Measurements from ENCODE around the gene ATP8B4.

The ATP8B4 gene

GRCh38 chr15:50044904-50045303 is 74.1 kb downstream of the ATP8B4 start:
- Histone ChIP-seq H3K9ac (no peak overlapping the region), H3K27me3 (no peaks in the 10 kb centered on the region), H3K27ac (no peak overlapping the region), H3K4me1 (no peaks in the 10 kb centered on the region), H3K9me3 (replicated peaks in 1 of 11) (peaks cover 20 to 68% (median 29%) of the 10 kb centered on the region in 11 experiments), H3K4me2 (no peak overlapping the region), H4K20me1 (no peaks in the 10 kb centered on the region), H3K36me3 (peaks cover 0 to 92% (median 5%) of the 10 kb centered on the region in 11 experiments; a peak in 9 of 22 replicates), H3K4me3 (no peak overlapping the region)
- no peak for TF ChIP-seq Cebpa-rat (IDR thresholded peaks at IDR 0.05)

- H3K4me1 ChIP-seq = no peaks in the 10 kb centered on the region
- H3K27me3 ChIP-seq = no peaks in the 10 kb centered on the region
- H3K9me3 ChIP-seq (replicated peaks in 1 of 11) = peaks cover 20 to 66% (median 29%) of the 10 kb centered on the region in 11 experiments
- peaks cover 0 to 92% (median 5%) of the 10 kb centered on the region in 11 experiments; a peak in 9 of 22 replicates for H3K36me3 ChIP-seq
- no peaks in the 10 kb centered on the region for H4K20me1 ChIP-seq
- no peak overlapping the region for H3K27ac ChIP-seq
- H3K4me2 ChIP-seq = no peak overlapping the region
- no peak overlapping the region for H3K4me3 ChIP-seq
- no peak overlapping the region for H3K9ac ChIP-seq
- no peak for TF ChIP-seq Cebpa-rat (IDR thresholded peaks at IDR 0.05)
Measured at GRCh38 chr15:50044406-50044805, 74.6 kb downstream of the ATP8B4 start.

GRCh38 chr15:50042775-50043174 is 76.3 kb downstream of the ATP8B4 start:
- no peak overlapping the region for H3K9ac ChIP-seq

GRCh38 chr15:50030456-50030855 is 88.6 kb downstream of the ATP8B4 start:
- no peaks in the 10 kb centered on the region for H4K20me1 ChIP-seq
- no peak for TF ChIP-seq Cebpa-rat (IDR thresholded peaks at IDR 0.05)
- no peak overlapping the region for H3K27ac ChIP-seq
- H3K36me3 ChIP-seq = peaks cover 0 to 73% (median 0%) of the 10 kb centered on the region in 11 experiments; a peak in 4 of 22 replicates
- no peak overlapping the region for H3K4me3 ChIP-seq
- H3K27me3 ChIP-seq = no peaks in the 10 kb centered on the region
- H3K9ac ChIP-seq = no peak overlapping the region
- no peaks in the 10 kb centered on the region for H3K9me3 ChIP-seq (replicated peaks in 1 of 11)
- H3K4me2 ChIP-seq = no peak overlapping the region
- H3K4me1 ChIP-seq = peaks cover 0 to 2% (median 0%) of the 10 kb centered on the region in 10 experiments; a peak in 1 of 20 replicates

More at GRCh38 chr15:50042775-50043174, 76.3 kb downstream of the ATP8B4 start:
- Histone ChIP-seq H3K27ac (no peak overlapping the region), H3K36me3 (peaks cover 0 to 95% (median 5%) of the 10 kb centered on the region in 11 experiments; a peak in 9 of 22 replicates), H3K4me1 (no peaks in the 10 kb centered on the region), H3K4me3 (no peak overlapping the region), H4K20me1 (no peaks in the 10 kb centered on the region), H3K27me3 (no peaks in the 10 kb centered on the region), H3K4me2 (no peak overlapping the region), H3K9me3 (replicated peaks in 1 of 11) (peaks cover 20 to 55% (median 29%) of the 10 kb centered on the region in 11 experiments)
- TF ChIP-seq Cebpa-rat (IDR thresholded peaks at IDR 0.05) = no peak

DNA sequence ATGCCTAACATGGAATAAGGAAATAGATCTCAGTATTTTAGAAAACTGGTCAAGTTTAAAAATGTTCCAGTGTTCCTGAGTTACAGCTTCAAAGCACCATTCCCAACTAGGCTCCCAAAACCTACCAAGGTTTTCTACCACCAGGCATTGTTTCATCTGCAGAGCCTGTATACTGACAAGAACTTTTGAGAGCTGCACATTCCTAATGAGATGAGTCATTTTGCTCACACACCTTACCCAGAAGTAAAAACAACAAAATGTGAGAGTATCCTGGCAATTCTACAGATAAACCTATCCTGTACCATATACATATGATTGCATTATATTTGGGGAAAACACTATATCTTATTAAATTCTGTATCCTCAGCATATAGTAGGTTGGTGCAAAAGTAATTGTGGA is 90.7 kb downstream of the ATP8B4 start:
- no peak overlapping the region for H3K4me3 ChIP-seq
- no peaks in the 10 kb centered on the region for H3K4me1 ChIP-seq
- no peaks in the 10 kb centered on the region for H3K9me3 ChIP-seq (replicated peaks in 1 of 11)
- H3K27ac ChIP-seq = no peak overlapping the region
- H4K20me1 ChIP-seq = no peaks in the 10 kb centered on the region
- H3K27me3 ChIP-seq = no peaks in the 10 kb centered on the region
- H3K4me2 ChIP-seq = no peak overlapping the region
- no peak for TF ChIP-seq Cebpa-rat (IDR thresholded peaks at IDR 0.05)
- H3K9ac ChIP-seq = no peak overlapping the region
- peaks cover 0 to 58% (median 0%) of the 10 kb centered on the region in 11 experiments; a peak in 4 of 22 replicates for H3K36me3 ChIP-seq

GRCh38 chr15:50024281-50024680 is 94.8 kb downstream of the ATP8B4 start:
- Histone ChIP-seq H3K4me1 (no peaks in the 10 kb centered on the region), H4K20me1 (no peaks in the 10 kb centered on the region), H3K4me3 (no peak overlapping the region), H3K9me3 (replicated peaks in 1 of 11) (no peaks in the 10 kb centered on the region), H3K9ac (no peak overlapping the region), H3K27me3 (no peaks in the 10 kb centered on the region), H3K36me3 (peaks cover 0 to 45% (median 0%) of the 10 kb centered on the region in 11 experiments; a peak in 4 of 22 replicates), H3K27ac (no peak overlapping the region), H3K4me2 (no peak overlapping the region)
- no peak for TF ChIP-seq Cebpa-rat (IDR thresholded peaks at IDR 0.05)

DNA sequence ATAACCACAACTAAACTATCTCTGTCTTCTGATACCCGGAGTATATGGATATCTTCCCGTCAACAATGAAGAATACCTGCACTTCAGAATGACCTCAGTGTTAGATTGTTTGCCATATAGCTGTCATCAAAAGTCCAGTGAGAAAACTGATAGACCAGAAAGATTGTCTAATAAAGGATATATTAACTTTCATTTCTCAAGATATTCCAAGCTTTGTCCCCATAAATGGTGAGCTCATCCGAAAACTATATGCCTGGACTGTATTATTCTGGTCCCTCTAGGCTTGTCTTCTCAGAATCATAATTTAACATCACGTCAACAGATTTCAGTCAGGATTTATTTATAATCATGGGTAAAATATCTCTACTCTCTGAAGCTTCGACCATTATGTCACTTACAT is 100.5 kb downstream of the ATP8B4 start:
- no peak for TF ChIP-seq Cebpa-rat (IDR thresholded peaks at IDR 0.05)
- H3K27ac ChIP-seq = no peak overlapping the region
- no peaks in the 10 kb centered on the region for H3K4me1 ChIP-seq
- no peaks in the 10 kb centered on the region for H3K27me3 ChIP-seq
- H3K9ac ChIP-seq = no peak overlapping the region
- H3K9me3 ChIP-seq (replicated peaks in 1 of 11) = no peaks in the 10 kb centered on the region
- peaks cover 0 to 46% (median 0%) of the 10 kb centered on the region in 11 experiments; a peak in 4 of 22 replicates for H3K36me3 ChIP-seq
- H4K20me1 ChIP-seq = no peaks in the 10 kb centered on the region
- H3K4me3 ChIP-seq = no peak overlapping the region
- no peak overlapping the region for H3K4me2 ChIP-seq

DNA sequence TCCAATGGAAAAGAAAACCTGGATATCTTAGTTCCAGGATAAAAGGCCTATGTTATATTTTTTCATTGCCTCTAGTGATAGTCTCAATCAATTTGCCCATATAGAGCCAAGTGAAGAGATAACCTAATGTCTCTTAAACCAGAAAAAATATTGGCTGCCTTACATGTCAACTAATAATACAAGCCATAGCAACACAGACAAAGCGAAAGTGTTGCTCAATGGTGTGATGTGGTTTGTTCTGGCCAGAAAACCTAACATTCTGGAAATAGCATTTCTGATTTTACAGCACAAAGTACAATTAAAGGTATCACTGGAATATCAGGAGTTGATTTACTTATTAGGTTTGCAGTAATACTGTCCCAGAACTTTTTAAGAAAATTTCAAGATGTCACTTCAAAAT is 101.5 kb downstream of the ATP8B4 start:
- no peak for TF ChIP-seq Cebpa-rat (IDR thresholded peaks at IDR 0.05)
- no peak overlapping the region for H3K4me2 ChIP-seq

DNA sequence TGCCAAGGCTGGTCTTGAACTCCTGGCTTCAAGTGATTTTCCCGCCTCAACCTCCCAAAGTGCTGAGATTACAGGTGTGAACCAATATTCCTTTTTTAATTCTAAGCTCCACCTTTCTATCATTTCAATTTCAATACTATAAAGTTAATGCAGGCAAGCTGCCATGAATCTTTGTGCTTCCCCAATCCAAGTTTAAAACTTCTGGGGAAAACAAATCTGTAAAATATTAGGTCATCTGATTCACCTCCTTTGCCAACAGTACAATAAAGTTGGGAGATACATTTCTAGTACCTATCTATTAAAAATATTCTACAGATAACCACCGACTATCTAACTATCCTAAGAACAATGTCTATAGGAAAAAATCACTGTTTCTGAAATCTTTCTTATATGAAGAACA is 102.1 kb downstream of the ATP8B4 start:
- Histone ChIP-seq H3K4me3 (no peak overlapping the region), H3K4me2 (no peak overlapping the region), H4K20me1 (no peaks in the 10 kb centered on the region), H3K4me1 (no peaks in the 10 kb centered on the region), H3K27me3 (no peaks in the 10 kb centered on the region), H3K36me3 (peaks cover 0 to 59% (median 0%) of the 10 kb centered on the region in 11 experiments; a peak in 4 of 22 replicates), H3K9me3 (replicated peaks in 1 of 11) (no peaks in the 10 kb centered on the region), H3K27ac (no peak overlapping the region), H3K9ac (no peak overlapping the region)
- no peak for TF ChIP-seq Cebpa-rat (IDR thresholded peaks at IDR 0.05)

More for the DNA sequence above, 101.5 kb downstream of the ATP8B4 start:
- Histone ChIP-seq H3K4me3 (no peak overlapping the region), H3K27me3 (no peaks in the 10 kb centered on the region), H4K20me1 (no peaks in the 10 kb centered on the region), H3K9me3 (replicated peaks in 1 of 11) (no peaks in the 10 kb centered on the region), H3K9ac (no peak overlapping the region), H3K4me1 (no peaks in the 10 kb centered on the region), H3K27ac (no peak overlapping the region), H3K36me3 (peaks cover 0 to 54% (median 0%) of the 10 kb centered on the region in 11 experiments; a peak in 4 of 22 replicates)

DNA sequence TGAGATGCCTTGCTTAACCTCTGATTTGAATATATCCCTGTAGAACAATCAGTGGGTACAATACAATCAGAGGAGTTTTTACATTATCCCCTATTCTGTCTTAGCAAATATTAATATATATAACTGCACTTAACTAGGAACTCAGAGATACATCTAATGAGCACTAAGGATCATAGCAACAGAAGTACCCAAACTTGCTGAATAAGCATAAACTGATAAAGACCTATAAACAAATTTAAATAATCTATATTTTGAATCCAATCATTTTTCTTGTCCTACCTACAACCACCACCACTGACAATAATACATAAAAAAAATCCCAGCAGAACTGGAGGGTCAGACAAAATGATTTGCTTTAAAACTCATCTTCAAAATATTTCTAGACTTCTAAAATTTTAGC is 106.2 kb downstream of the ATP8B4 start:
- no peak overlapping the region for H3K4me2 ChIP-seq
- peaks cover 0 to 73% (median 0%) of the 10 kb centered on the region in 11 experiments; a peak in 4 of 22 replicates for H3K36me3 ChIP-seq
- no peak overlapping the region for H3K4me3 ChIP-seq
- no peaks in the 10 kb centered on the region for H3K27me3 ChIP-seq
- no peak overlapping the region for H3K27ac ChIP-seq
- no peaks in the 10 kb centered on the region for H3K9me3 ChIP-seq (replicated peaks in 1 of 11)
- no peaks in the 10 kb centered on the region for H3K4me1 ChIP-seq
- no peaks in the 10 kb centered on the region for H4K20me1 ChIP-seq
- H3K9ac ChIP-seq = no peak overlapping the region
- TF ChIP-seq Cebpa-rat (IDR thresholded peaks at IDR 0.05) = no peak

All from BLaER1 treated with 17β-estradiol and CSF1 and Interleukin-3, amounts not matched to agents 10 nM and 100 nM (cell line).